ENCODE data around the gene ATF6.
A peak's percentile ranks its signal among the peaks of the same experiment; 100 is the strongest.
"Not testable (repeated sequence)": the region's sequence is repeated elsewhere in the genome, so short reads cannot be mapped to it uniquely, and the experiment has no call there.

The ATF6 gene

DNA sequence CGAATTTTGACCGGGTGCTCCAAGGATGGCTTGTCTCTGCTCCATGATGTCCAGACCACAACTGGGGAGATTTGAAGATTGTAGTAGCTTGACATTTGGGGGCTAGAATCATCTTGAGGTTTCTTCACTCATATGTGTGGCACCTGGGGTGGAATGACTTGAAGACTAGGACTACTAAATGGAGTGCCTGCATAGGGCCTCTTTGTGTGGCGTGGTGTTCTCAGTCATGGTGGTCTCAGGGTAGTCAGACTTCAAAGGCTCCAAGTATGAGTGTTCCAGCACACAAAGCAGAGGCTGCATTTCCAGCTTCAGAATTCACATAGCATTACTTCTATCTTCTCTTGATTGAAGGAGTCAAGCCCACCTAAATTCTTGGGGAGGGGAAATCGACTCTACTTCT is 16.8 kb downstream of the ATF6 start:
- no peak for DNase-seq

DNA sequence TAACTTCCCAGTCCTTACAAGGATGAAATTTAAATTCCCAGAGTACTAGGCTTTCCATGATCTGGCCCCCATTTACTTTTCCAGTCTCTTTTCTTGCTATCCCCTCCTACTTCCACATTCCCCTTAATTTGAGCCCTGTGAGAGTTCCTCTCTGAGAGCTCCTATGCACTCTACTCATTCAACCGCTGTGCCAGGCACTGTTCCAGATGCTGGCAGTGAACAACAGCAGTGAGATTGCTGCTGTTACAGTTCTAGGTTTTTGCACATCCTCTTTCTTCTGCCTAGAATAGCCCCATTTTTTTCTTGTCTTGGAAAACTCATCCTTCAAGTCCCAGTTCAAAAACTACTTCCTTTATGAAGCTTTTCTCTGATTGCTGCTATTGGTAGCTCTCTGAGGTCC is 18.8 kb downstream of the ATF6 start:
- DNase-seq = no peak

DNA sequence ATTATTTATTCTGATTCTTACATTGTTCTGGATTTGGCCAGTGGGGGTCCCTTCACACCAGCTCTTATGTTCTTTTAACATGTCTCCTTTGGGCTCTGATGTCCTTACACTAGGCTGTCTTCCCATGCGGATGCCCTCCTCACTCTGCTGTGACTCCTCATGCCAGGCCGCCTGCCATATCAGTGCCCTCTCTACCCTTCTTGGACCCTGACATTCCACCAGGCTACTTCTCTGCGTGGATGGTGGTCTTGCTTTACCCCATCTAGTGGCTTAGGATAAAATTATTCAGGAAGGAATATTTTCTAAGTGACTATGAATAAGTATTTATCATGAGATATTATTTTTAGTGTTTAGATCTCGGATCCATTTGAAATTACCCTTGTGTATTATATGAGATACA is 21.2 kb downstream of the ATF6 start:
- no peak for DNase-seq

DNA sequence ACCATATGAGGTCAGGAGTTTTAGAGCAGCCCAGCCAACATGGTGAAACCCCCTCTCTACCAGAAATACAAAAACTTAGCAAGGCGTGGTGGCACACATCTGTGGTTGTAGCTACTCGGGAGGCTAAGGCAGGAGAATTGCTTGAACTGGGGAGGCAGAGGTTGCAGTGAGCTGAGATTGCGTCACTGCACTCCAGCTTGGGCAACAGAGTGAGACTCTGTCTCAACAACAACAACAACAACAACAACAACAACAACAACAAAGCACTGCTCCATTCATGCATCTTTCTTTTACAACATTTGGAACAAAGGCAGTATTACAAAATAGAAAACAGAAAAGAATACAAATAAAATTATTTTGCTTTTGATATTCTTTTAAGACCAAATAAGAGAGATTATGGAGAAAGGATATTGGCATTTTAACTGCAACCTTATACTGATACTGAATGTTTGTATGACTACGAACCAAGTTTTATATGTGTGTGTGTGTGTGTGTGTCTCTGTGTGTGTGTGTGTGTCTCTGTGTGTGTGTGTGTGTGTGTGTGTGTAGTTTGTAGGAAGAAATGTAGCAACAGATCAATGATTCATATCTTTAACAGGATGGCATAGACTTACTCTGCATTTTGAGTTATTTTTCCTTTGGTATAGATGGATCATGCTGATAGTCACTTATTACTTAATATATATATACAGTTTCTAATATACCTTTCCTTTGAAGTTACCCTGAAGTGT is 24.6 kb downstream of the ATF6 start:
- DNase-seq = no peak

DNA sequence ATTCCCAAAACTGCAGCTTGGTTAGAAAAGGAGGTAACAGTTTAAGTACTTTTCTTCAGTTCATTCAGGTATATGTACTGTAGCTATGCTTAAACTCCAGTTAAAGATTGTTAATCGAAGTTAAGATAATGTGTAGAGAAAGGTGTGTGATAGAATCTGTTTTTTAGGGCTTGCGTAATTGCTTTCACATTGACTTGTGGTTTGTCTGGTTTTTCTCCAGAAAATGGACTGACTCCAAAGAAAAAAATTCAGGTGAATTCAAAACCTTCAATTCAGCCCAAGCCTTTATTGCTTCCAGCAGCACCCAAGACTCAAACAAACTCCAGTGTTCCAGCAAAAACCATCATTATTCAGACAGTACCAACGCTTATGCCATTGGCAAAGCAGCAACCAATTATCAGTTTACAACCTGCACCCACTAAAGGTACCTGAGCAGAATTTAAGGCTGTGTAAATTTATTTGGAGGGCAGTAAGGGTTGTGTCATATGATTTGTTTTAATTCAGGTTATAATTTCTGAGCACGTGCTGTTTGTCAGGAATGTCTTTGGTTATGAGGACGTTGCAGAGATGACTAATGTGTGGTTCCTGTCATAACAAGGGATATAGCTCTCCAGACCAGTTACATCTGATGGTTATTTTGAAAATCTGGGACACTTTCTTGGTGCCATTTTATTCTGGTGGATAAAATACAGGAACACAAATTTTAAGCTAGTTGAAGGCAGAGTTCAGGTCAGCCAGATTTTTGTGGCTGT is 26.0 kb downstream of the ATF6 start:
- DNase-seq = no peak

DNA sequence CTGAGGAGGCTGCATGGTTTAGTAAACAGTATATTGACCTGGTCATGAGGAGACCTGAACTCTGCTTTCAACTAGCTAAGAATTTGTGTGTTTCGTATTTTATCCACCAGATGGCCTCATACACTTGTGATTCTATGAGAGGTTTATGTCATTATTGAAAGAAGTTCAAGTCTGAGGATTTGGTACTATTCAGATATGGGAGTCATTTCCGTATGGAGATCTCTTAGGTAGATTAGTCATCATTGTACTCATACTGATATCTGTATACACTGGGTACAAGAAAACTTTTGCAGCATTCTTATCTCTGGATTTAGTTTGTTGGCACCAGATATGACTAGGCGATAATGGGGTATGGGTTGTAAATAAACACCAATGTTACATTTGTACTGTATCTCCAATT is 26.6 kb downstream of the ATF6 start:
- peak; percentile 67 for DNase-seq

DNA sequence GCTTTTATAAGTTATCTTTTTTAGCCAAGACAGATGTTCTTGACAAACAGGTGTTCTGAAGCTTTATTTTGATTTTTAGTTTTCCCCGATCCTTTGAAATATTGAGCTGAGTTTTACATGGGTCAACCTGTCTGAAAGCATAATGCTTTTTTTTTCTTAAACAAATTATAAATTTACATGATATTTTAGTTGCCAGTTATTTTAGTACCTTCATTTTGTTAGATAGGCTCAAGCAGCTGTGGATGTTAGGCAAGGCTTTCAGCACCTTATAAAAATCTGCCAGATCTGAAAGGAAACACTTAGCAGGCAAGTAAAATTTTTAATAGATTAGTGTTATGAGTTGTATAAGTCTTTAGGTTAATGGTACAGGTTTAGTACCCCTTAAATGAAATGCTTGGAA is 33.7 kb downstream of the ATF6 start:
- DNase-seq = no peak

DNA sequence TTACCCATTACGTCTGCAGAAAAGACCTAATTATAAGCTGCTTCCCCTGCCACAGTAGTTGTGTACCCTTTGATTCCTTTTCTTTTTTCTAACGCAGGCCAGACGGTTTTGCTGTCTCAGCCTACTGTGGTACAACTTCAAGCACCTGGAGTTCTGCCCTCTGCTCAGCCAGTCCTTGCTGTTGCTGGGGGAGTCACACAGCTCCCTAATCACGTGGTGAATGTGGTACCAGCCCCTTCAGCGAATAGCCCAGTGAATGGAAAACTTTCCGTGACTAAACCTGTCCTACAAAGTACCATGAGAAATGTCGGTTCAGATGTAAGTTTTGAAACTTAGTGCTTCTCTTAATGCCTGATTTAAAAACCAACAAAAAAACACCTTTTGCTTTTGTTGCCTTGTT is 35.8 kb downstream of the ATF6 start:
- DNase-seq = no peak

DNA sequence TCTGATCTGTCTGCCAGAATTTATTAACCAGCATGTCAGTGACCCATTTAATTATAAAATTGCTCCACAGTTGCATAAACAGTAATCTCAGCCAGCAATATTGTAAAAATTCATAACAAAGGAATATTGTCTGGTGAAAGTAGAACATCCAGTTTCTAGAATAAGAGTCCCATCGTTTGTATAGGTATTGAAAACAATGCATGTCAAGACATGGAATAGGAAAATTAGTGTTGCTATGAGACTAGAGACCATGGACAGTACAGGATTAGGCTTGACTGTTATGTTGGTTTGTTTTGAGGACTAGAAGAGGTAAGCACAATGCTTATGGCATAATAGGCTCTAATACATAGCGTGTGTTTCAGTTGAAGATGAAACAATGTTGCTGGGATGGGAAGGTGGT is 37.1 kb downstream of the ATF6 start:
- DNase-seq = no peak

DNA sequence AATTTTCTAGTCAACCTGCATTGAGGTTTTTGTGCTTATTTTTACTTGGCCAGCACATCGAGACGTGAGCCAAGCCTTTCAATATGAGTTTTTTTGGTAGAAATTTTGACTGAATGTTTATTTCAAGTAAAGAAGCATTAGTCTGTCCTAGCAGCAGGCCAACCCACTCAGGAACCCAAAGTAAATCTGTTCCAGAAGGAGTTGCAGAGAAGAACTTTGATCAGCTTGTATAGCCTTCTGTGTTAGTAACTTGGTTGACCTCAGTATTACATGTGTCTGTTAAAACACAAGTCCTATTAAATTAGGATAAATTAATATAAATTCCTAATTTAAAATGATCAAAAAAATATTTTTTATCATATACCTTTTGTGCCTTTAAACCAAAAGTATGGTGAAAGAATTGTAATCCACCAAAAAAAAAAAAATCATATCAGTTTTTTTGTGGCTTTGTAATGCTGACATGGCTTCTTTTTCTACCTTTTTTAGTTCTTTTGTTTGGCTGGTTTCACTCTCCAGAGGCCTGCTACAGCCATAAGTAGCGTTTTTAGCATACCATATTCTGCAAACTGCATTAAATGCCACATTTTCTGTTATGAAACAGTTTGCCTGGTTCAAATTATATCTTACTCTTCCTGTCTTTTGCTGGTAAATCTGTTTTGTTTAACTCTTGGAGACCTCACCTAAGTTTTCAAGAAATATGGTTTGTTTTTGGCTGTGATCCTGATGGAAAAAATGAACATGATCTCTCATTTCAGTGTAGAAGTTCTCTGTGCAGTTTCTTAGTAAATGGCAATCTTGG is 39.5 kb downstream of the ATF6 start:
- DNase-seq = no peak

DNA sequence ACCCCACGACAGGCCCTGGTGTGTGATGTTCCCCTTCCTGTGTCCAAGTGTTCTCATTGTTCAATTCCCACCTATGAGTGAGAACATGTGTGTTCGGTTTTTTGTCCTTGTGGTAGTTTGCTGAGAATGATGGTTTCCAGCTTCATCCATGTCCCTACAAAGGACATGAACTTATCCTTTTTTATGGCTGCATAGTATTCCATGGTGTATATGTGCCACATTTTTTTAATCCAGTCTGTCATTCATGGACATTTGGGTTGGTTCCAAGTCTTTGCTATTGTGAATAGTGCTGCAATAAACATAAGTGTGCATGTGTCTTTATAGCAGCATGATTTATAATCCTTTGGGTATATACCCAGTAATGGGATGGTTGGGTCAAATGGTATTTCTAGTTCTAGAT is 43.1 kb downstream of the ATF6 start:
- not testable (repeated sequence) for DNase-seq

DNA sequence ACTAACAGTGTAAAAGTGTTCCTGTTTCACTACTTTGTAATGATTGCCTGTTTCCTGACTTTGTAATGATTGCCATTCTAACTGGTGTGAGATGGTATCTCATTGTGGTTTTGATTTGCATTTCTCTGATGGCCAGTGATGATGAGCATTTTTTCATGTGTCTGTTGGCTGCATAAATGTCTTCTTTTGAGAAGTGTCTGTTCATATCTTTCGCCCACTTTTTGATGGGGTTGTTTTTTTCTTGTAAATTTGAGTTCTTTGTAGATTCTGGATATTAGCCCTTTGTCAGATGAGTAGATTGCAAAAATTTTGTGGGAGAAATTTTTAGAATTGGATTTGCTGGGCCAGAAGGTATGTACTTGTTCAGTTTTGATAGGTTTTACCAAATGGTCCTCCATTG is 43.5 kb downstream of the ATF6 start:
- not testable (repeated sequence) for DNase-seq

DNA sequence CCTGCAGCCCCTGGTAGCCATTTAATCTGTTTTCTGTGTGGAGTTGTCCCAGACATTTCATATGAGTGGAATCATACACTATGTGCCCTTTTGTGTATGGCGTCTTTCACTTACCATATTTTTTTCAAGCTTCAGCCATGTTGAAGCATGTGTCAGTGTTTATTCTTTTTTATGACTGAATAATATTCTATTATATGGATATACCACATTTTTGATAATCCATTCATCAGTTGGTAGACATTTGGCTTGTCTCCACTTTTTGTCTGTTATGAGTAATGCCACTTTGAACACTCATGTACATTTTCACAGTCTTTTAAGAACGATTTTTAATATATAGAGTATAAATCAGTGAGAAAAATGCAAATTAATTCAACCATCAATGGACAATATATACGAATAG is 44.7 kb downstream of the ATF6 start:
- DNase-seq = no peak

DNA sequence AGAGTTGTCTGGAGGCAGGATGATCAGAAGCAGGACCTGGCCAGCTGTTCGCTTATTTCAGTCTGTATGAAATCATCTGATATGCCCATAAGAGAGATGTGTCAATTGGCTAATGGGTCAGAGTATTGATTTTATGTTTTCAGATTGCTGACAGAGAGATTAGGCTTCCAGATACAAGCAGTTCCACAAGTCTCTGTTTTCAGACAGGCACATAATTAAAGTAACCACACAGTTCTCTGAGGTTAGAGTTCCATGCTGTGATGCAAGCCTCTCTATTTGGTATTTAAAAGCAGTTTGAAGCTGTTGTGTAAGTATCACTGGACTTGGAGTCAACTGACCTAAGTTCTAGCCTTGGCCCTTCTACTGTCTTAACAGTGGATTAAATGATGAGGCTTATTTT is 50.1 kb downstream of the ATF6 start:
- no peak for DNase-seq

DNA sequence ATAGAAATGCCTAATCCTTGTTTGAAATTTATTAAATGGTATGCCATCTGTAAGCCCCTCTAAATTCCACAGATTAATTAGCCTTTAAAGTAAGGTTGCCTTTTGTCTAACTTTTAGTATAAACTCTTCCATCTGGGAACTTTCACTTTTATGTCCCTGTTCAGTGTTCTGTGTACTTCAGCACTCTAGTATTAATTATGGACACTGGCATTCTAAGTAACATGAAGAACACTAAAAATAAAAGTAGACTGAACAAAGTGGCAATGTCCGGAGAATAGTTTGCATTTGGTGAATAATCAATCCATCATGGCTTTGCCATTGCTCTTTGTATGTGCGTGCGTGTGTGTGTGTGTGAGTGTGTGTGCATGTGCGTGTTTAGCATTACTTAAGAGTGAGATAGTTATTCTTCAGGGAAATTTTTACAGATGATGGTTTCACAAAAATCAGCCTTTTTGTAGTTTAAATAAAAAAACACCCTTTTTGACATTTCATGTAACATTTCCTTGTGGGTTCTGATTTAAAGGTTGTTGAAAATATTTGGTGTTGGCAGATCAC is 51.1 kb downstream of the ATF6 start:
- DNase-seq = no peak

DNA sequence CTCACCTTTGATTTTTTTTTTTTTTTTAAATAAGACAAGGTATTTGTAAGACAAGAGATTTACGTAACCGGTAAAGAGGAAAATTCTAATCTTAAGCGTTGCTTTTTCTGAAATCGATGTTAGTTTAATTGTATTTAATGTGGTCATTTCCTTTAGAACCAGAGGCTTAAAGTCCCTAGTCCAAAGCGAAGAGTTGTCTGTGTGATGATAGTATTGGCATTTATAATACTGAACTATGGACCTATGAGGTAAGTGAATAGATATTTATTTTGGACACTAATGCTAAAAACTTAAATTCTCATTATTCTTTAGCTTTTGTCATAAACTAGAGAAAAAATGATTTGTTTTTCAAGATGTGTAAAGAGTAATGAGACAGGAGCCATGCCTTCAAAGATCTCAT is 54.8 kb downstream of the ATF6 start:
- DNase-seq = no peak

DNA sequence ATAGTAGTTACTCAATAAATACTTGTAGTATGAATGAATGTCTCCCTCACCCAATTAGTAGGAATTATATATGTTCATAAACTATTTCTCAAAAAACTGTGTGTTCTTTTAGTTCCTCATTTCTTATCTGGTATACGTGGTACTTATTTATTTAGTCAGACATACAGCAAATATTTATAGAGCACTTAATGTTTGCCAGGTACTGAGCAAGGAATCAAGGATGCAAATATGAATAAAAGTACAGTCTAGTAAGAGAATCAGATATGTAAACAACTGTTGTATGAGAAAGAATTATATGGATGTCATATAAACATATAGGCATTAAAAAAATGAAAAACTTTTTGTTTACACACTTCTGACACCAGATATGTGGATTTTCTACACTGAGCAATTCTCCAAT is 58.5 kb downstream of the ATF6 start:
- no peak for DNase-seq

DNA sequence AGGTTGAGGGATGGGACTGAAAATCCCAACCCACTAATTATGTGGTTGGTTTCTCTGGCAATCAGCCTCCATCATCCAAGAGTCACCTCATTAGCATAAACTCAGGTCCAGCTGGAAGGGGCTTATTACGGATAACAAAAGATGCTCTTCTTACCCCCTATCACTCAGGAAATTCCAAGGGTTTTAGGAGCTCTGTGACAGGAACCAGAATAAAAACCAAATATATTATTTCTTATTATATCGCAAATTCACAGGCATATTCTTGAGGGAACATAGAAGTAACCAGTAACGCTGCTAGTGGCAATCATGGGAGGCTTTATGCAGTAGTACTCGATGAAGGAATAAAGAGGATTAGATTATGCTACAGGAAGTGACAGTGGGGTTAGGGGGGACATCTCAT is 59.7 kb downstream of the ATF6 start:
- DNase-seq = no peak

DNA sequence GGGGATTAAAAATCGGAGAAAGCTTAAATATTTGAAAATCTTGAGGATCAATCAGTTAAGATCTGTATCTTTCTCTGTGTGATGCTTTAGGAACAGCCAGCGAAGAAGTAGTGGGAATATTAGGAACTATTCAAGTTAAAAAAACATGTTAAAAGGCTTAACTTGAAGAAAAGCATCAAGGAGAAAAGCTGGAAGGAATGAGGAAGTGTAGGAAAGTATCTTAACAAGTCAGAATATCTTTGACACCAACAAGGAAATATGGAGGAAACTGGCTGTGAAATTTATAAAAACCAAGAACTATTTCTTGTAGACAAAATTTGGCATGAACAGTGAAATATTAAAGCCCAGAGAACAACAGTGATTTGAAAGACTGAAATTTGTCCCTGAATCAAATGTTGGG is 60.4 kb downstream of the ATF6 start:
- DNase-seq = no peak

DNA sequence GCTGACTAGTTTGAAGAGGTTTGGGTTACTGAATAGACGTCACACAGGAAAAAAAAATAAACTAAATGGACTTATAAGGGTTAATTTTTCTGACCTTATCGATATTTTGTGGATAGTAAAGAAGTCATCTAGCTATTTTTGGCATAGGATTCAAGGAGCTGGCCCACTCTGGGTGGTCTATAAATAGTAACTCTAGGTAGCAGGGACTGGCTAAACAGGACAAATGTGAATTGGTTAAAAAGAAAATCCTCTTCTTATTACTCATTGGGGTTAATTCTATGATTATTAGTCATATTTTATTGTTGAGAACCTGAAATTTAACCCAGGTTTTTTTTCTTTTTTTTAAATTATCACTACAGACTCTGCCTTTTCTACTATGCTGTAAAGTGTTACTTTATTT is 61.7 kb downstream of the ATF6 start:
- DNase-seq = no peak

DNA sequence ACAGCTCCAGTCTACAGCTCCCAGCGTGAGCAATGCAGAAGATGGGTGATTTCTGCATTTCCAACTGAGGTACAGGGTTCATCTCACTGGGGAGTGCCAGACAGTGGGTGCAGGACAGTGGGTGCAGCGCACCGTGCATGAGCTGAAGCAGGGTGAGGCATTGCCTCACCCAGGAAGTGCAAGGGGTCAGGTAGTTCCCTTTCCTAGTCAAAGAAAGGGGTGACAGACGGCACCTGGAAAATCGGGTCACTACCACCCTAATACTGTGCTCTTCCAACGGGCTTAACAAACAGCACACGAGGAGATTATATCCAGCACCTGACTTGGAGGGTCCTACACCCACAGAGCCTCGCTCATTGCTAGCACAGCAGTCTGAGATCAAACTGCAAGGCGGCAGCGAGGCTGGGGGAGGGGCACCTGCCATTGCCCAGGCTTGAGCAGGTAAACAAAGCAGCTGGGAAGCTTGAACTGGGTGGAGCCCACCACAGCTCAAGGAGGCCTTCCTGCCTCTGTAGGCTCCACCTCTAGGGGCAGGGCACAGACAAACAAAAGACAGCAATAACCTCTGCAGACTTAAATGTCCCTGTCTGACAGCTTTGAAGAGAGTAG is 66.3 kb downstream of the ATF6 start:
- DNase-seq = not testable (repeated sequence)

DNA sequence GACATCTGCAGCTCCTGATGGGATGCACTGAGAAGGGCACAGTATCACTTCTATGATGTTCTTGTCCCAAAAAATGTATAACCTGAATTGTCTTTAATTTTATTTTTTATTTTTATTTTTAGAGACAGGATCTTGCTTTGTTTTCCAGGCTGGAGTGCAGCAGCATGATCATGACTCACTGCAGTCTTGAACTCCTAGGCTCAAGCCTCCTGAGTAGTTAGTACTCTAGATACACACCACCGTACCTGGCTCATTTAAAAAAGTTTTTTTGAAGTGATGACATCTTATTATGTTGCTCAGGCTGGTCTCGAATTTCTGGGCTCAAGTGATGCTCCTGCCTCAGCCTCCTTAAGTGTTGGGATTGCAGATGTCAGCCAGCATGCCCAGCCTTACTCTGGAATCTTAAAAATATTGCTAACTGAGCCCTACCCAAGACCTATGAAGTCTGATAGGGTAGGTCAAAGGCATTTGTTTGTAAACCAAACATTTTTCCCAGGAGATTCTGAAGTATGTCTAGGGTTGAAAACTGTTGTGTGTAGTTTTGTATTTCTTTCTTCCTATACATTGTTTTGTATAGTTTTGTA is 68.9 kb downstream of the ATF6 start:
- DNase-seq = no peak

DNA sequence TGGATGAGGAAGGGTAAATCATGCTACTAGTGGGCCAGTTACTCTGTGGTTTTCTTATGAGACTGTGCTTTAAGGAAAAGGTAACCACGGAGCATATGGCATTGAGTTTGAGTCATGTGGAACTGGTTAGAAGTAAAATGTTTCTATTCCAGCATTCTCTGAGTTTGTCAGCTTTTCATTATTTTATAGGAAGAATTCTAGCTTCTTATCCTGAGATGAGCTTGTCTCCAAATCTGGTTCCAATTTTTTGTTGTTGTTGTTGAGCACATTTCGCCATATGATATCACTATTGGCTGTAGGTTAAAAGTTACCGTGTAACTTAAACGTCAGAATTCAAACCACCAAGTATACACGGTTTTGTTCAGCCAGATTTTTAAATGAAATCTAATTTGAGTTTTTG is 69.9 kb downstream of the ATF6 start:
- no peak for DNase-seq
